Measurements from ENCODE around the gene MARK1.
A peak's percentile ranks its signal among the peaks of the same experiment; 100 is the strongest.

Gene MARK1

DNA sequence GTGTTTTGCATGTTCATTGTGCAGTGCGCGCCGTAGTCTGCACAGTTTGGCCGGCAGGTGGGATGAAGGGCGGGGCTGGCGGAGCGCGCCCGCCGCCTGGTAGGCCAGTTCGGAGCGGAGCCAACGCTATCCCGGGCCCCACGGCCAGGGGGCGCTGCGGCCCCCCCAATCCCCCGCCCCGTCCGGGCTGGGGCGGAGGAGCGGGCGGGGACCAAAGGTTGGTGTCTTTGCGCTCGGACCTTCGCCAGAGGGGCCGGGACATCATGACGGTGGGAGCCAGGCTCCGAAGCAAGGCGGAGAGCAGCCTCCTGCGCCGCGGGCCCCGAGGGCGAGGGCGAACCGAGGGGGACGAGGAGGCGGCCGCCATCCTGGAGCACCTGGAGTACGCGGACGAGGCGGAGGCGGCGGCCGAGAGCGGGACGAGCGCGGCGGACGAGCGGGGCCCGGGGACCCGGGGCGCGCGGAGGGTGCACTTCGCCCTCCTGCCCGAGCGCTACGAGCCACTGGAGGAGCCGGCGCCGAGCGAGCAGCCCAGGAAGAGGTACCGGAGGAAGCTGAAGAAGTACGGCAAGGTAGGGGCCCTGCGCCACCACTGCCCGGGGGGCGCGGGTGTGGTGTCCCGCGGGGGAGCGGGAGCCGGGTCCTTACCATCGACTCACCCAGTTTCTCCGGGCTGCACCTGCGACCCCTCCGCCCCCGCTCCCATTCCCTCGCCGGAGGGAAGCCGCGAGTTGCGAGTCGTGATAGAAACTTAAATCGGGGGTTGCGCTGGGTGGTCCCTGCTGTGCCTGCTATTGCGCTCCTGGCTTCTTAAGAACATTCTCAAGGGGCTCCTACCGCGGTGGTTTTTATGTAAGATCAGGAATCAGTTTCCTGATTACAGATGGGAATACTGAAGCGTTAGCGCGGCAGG lies 162.5 kb downstream of the MARK1 start, which contains the start of gene C1orf115:
Gene C1orf115, plus strand, starts transcription at position 224 of the 913 bp plus-strand sequence. Its CDS starts 40 bp downstream, at position 264.
- no peak within 1 kb of the TSS for H3K27ac ChIP-seq (ENCODE audit: low read length)
- no peaks in the 10 kb centered on the region for H3K36me3 ChIP-seq (ENCODE audit: control insufficient read depth in 2 of 2, insufficient read depth in 2 of 2, low read length in 2 of 2)
- peaks cover 12% of the 10 kb centered on the region for H3K4me1 ChIP-seq (ENCODE audit: control insufficient read depth, insufficient read depth, low read length)
- H3K9me3 ChIP-seq (ENCODE audit: control insufficient read depth in 2 of 2, low read length in 2 of 2), result no peaks in the 10 kb centered on the region
- H3K4me3 ChIP-seq (ENCODE audit: low read length in 2 of 2), result peak within 1 kb of the TSS; percentile 69 to 74
- H3K9ac ChIP-seq (ENCODE audit: low read length in 2 of 2), result no peak within 1 kb of the TSS
- peaks cover 32% of the 10 kb centered on the region in 2 donors for H3K27me3 ChIP-seq (ENCODE audit: control insufficient read depth in 1 of 2, insufficient read depth in 2 of 2, low read length in 2 of 2)

GRCh38 chr1:220691053-220691684 lies 163.2 kb downstream of the MARK1 start:
- Histone ChIP-seq H3K9me3 (ENCODE audit: control insufficient read depth in 2 of 2, low read length in 2 of 2) (no peaks in the 10 kb centered on the region), H3K9ac (ENCODE audit: low read length in 2 of 2) (no peak overlapping the region), H3K27ac (ENCODE audit: low read length) (no peak overlapping the region), H3K4me3 (ENCODE audit: low read length in 2 of 2) (peak overlapping the region; percentile 69 to 74), H3K36me3 (ENCODE audit: control insufficient read depth in 2 of 2, insufficient read depth in 2 of 2, low read length in 2 of 2) (no peaks in the 10 kb centered on the region), H3K27me3 (ENCODE audit: control insufficient read depth in 1 of 2, insufficient read depth in 2 of 2, low read length in 2 of 2) (peaks cover 27 to 32% of the 10 kb centered on the region in 2 donors), H3K4me1 (ENCODE audit: control insufficient read depth, insufficient read depth, low read length) (peaks cover 12% of the 10 kb centered on the region)

DNA sequence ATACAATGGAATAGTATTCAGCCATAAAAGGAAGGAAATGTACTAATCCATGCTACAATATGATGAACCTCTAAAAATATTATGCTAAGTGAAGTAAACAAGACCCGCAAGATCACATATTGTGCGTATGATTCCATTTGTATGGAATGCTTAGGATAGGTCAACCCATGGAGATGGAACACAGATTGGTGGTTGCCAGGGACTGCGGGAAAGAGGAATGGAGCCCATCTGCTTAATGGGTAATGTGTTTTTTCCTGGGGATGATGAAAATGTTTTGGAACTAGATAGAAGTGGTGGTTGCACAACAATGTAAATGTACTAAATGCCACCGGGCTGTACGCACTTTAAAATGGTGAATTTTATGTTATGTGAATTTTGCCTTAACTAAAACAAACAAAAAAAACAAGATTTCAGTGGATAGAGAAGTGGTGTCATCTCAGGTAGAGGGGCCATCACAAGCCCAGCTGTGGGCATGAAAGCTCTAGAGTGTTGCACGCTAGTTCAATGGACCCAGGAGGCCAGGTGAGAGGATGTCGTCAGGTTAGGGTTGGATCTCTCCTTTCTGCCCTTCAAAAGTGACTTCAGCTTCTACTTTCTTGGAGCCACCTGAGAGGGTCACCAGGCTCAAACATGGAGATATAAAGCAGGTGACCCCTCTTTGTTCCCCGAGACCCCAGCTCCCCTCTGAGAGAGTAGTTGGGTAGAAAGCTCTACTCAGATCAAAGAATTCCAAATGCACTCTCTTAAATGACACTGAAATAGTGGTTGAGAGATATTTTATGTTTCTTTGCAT lies 164.7 kb downstream of the MARK1 start:
- no peak overlapping the region for H3K4me3 ChIP-seq (ENCODE audit: low read length in 2 of 2)
- no peaks in the 10 kb centered on the region for H3K36me3 ChIP-seq (ENCODE audit: control insufficient read depth in 2 of 2, insufficient read depth in 2 of 2, low read length in 2 of 2)
- peaks cover 23 to 29% of the 10 kb centered on the region in 2 donors for H3K27me3 ChIP-seq (ENCODE audit: control insufficient read depth in 1 of 2, insufficient read depth in 2 of 2, low read length in 2 of 2)
- peaks cover 12% of the 10 kb centered on the region for H3K4me1 ChIP-seq (ENCODE audit: control insufficient read depth, insufficient read depth, low read length)
- H3K27ac ChIP-seq (ENCODE audit: low read length), result no peak overlapping the region
- no peaks in the 10 kb centered on the region for H3K9me3 ChIP-seq (ENCODE audit: control insufficient read depth in 2 of 2, low read length in 2 of 2)
- no peak overlapping the region for H3K9ac ChIP-seq (ENCODE audit: low read length in 2 of 2)

- Histone ChIP-seq H3K27ac (ENCODE audit: low read length) (no peak overlapping the region), H3K9ac (ENCODE audit: low read length in 2 of 2) (no peak overlapping the region), H3K27me3 (ENCODE audit: control insufficient read depth in 1 of 2, insufficient read depth in 2 of 2, low read length in 2 of 2) (peaks cover 10 to 13% of the 10 kb centered on the region in 2 donors), H3K4me3 (ENCODE audit: low read length in 2 of 2) (no peak overlapping the region), H3K36me3 (ENCODE audit: control insufficient read depth in 2 of 2, insufficient read depth in 2 of 2, low read length in 2 of 2) (no peaks in the 10 kb centered on the region), H3K4me1 (ENCODE audit: control insufficient read depth, insufficient read depth, low read length) (peaks cover 6% of the 10 kb centered on the region), H3K9me3 (ENCODE audit: control insufficient read depth in 2 of 2, low read length in 2 of 2) (no peaks in the 10 kb centered on the region)
Observed at GRCh38 chr1:220694866-220695382, 167.0 kb downstream of the MARK1 start.

GRCh38 chr1:220695426-220695825 lies 167.5 kb downstream of the MARK1 start:
- Histone ChIP-seq H3K27ac (ENCODE audit: low read length) (no peak overlapping the region), H3K27me3 (ENCODE audit: control insufficient read depth in 1 of 2, insufficient read depth in 2 of 2, low read length in 2 of 2) (peaks cover 5 to 12% of the 10 kb centered on the region in 2 donors), H3K4me1 (ENCODE audit: control insufficient read depth, insufficient read depth, low read length) (peaks cover under 1% of the 10 kb centered on the region), H3K4me3 (ENCODE audit: low read length in 2 of 2) (no peak overlapping the region), H3K36me3 (ENCODE audit: control insufficient read depth in 2 of 2, insufficient read depth in 2 of 2, low read length in 2 of 2) (no peaks in the 10 kb centered on the region), H3K9me3 (ENCODE audit: control insufficient read depth in 2 of 2, low read length in 2 of 2) (no peaks in the 10 kb centered on the region), H3K9ac (ENCODE audit: low read length in 2 of 2) (no peak overlapping the region)

- no peak overlapping the region for H3K4me3 ChIP-seq (ENCODE audit: low read length in 2 of 2)
- H3K36me3 ChIP-seq (ENCODE audit: control insufficient read depth in 2 of 2, insufficient read depth in 2 of 2, low read length in 2 of 2), result no peaks in the 10 kb centered on the region
- H3K27me3 ChIP-seq (ENCODE audit: control insufficient read depth in 1 of 2, insufficient read depth in 2 of 2, low read length in 2 of 2), result peaks cover 0 to 9% of the 10 kb centered on the region in 2 donors
- no peak overlapping the region for H3K9ac ChIP-seq (ENCODE audit: low read length in 2 of 2)
- H3K4me1 ChIP-seq (ENCODE audit: control insufficient read depth, insufficient read depth, low read length), result no peaks in the 10 kb centered on the region
- H3K27ac ChIP-seq (ENCODE audit: low read length), result no peak overlapping the region
- H3K9me3 ChIP-seq (ENCODE audit: control insufficient read depth in 2 of 2, low read length in 2 of 2), result no peaks in the 10 kb centered on the region
Observed at GRCh38 chr1:220696226-220696862, 168.4 kb downstream of the MARK1 start.

DNA sequence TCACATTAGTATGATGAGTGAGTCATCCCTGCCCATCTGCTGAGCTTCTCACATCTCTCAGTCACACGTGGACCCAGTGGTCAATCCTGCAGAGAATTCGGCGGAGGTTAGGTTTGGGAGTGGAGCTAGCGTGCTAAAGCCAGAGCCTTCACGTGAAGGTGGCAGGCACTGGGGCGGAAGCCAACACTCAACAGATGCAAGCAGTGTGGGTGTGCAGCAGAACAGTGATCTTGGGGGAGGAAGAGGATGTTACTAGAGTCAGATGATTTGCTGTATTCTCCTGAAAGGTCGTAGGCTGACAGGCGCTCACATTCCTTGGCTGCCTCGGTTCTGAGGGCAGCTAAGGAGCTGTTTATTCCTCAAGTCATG lies 168.9 kb downstream of the MARK1 start:
- Histone ChIP-seq H3K9ac (ENCODE audit: low read length in 2 of 2) (no peak overlapping the region), H3K27me3 (ENCODE audit: control insufficient read depth in 1 of 2, insufficient read depth in 2 of 2, low read length in 2 of 2) (peaks cover 0 to 7% of the 10 kb centered on the region in 2 donors), H3K4me3 (ENCODE audit: low read length in 2 of 2) (no peak overlapping the region), H3K9me3 (ENCODE audit: control insufficient read depth in 2 of 2, low read length in 2 of 2) (no peaks in the 10 kb centered on the region), H3K4me1 (ENCODE audit: control insufficient read depth, insufficient read depth, low read length) (no peaks in the 10 kb centered on the region), H3K36me3 (ENCODE audit: control insufficient read depth in 2 of 2, insufficient read depth in 2 of 2, low read length in 2 of 2) (no peaks in the 10 kb centered on the region), H3K27ac (ENCODE audit: low read length) (no peak overlapping the region)

- Histone ChIP-seq H3K4me1 (ENCODE audit: control insufficient read depth, insufficient read depth, low read length) (no peaks in the 10 kb centered on the region), H3K9me3 (ENCODE audit: control insufficient read depth in 2 of 2, low read length in 2 of 2) (no peaks in the 10 kb centered on the region), H3K27ac (ENCODE audit: low read length) (no peak overlapping the region), H3K4me3 (ENCODE audit: low read length in 2 of 2) (no peak overlapping the region), H3K36me3 (ENCODE audit: control insufficient read depth in 2 of 2, insufficient read depth in 2 of 2, low read length in 2 of 2) (no peaks in the 10 kb centered on the region), H3K9ac (ENCODE audit: low read length in 2 of 2) (no peak overlapping the region), H3K27me3 (ENCODE audit: control insufficient read depth in 1 of 2, insufficient read depth in 2 of 2, low read length in 2 of 2) (peaks cover 0 to 7% of the 10 kb centered on the region in 2 donors)
Observed at GRCh38 chr1:220697326-220697725, 169.4 kb downstream of the MARK1 start.

DNA sequence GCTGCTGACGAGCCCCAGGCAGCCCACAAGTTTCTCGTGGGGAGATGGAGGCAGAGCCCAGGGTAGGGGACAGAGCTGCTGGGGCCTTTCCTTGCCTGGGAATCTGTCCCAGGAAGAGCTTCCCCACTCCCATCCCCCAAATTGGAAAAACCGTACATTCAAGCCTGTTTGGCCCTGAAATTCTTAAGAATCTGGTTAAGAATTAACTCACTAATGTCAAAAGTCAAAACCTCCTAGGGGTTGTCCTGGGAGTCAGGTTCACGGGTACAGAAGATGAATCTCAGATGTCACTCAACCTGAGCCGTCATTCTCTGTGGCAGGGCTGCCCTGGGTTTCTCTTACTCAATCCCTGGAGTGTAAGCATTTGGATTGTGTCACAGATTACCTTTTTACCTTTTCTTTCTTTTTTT lies 170.7 kb downstream of the MARK1 start:
- no peak overlapping the region for H3K4me3 ChIP-seq (ENCODE audit: low read length in 2 of 2)
- no peaks in the 10 kb centered on the region for H3K4me1 ChIP-seq (ENCODE audit: control insufficient read depth, insufficient read depth, low read length)
- H3K27ac ChIP-seq (ENCODE audit: low read length), result no peak overlapping the region
- no peaks in the 10 kb centered on the region for H3K9me3 ChIP-seq (ENCODE audit: control insufficient read depth in 2 of 2, low read length in 2 of 2)
- peaks cover 0 to 7% of the 10 kb centered on the region in 2 donors for H3K27me3 ChIP-seq (ENCODE audit: control insufficient read depth in 1 of 2, insufficient read depth in 2 of 2, low read length in 2 of 2)
- no peaks in the 10 kb centered on the region for H3K36me3 ChIP-seq (ENCODE audit: control insufficient read depth in 2 of 2, insufficient read depth in 2 of 2, low read length in 2 of 2)
- no peak overlapping the region for H3K9ac ChIP-seq (ENCODE audit: low read length in 2 of 2)

DNA sequence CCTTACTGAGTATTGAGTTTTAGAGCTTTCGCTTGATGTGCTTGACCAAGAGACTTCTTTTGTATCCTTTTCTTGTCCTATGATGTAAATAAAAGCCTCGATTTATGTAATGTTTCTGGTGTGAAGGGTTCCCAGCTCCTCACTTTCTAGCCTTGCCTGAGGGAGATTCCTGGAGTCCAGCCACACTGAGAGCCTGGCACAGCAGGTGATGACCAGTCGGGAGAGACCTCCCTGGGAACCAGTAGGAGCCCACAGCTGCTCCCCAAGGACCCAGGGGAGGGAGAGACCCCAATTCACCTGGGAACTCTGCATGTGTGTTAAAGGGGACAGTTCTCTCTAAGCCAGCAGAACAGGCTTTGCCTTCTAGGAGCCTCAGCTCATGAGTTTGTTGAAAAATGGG lies 171.1 kb downstream of the MARK1 start:
- Histone ChIP-seq H3K4me1 (ENCODE audit: control insufficient read depth, insufficient read depth, low read length) (no peaks in the 10 kb centered on the region), H3K27me3 (ENCODE audit: control insufficient read depth in 1 of 2, insufficient read depth in 2 of 2, low read length in 2 of 2) (peaks cover 0 to 7% of the 10 kb centered on the region in 2 donors), H3K9me3 (ENCODE audit: control insufficient read depth in 2 of 2, low read length in 2 of 2) (no peaks in the 10 kb centered on the region), H3K36me3 (ENCODE audit: control insufficient read depth in 2 of 2, insufficient read depth in 2 of 2, low read length in 2 of 2) (no peaks in the 10 kb centered on the region), H3K4me3 (ENCODE audit: low read length in 2 of 2) (no peak overlapping the region), H3K9ac (ENCODE audit: low read length in 2 of 2) (no peak overlapping the region), H3K27ac (ENCODE audit: low read length) (no peak overlapping the region)

Measured in stomach smooth muscle (tissue), 2 donors.